HG03354 (cell line): ENCODE measurements around the gene RIPOR1.

Source experiments
- ATAC-seq: cut with Tn5 transposase; IDR thresholded peaks from one replicate; pipeline ENCODE4 v1.9.1; 2021; ENCODE audit warnings: mild to moderate bottlenecking; ENCODE audit not compliant: unreplicated experiment, poor library complexity, severe bottlenecking

RIPOR1 gene

DNA sequence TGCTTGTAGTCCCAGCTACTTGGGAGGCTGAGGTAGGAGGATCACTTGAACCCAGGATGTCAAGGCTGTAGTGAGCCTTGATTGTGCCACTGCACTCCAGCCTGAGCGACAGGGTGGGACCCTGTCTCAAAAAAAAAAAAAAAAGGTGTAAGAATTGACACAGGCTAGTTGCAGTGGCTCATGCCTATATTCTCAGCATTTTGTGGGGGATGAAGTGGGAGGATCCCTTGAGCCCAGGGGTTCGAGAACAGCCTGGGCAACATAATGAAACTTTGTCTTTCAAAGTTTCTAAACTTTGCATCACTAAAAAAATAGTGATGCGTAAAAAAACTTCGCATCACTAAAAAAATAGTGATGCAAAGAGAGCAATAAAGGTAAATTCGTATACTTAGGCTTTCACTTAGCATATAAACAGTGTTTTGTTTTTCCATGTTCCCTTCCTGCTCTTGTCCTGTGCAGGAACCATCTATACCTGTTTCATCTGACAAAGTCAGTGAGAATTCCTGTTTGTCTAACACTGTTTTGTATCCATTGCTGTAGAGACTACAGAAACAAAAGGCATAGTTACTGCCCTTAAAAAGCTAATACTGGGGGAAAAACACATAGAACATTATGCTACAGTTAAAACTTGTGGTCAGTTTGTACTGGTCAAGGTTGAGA lies 65.8 kb downstream of the RIPOR1 start:
- ATAC-seq = no peak

DNA sequence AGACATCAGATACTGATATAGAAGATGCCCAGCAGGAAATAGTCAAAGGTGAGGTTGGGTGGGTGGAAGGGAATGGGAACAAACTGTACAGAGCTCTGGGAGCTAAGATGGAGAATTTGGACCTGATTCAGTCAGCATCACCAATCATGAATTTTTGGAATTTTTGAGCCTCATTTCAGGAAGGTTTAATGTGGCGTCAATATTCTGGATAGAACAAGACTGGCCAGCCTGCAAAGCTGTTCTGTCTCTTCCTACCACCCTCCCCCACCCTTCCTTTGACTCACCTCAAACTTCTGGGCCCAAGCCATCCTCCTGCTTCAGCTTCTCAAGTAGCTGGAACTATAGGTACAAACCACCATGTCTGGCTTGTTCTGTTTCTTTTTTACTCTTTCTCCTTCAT lies 66.3 kb downstream of the RIPOR1 start:
- ATAC-seq = no peak
